LNCaP clone FGC (cell line): ENCODE results near the gene RPLP2.

Experiments used
- DNase-seq: peaks from one replicate; pipeline ENCODE4 v3.0.0-alpha.2; 2011; ENCODE audit warnings: low read depth
- H3K4me3 ChIP-seq: 2 replicates; pipeline ENCODE4 v1.5.1; 2011; ENCODE audit warnings: mild to moderate bottlenecking, low read depth, low read length, control low read depth
- TF ChIP-seq, protein P1 (sequence below): IDR thresholded peaks from 2 replicates; pipeline ENCODE4 v1.5.1; 2012; ENCODE audit warnings: mild to moderate bottlenecking; ENCODE audit not compliant: control insufficient read depth, insufficient read depth; ENCODE audit errors: extremely low read depth

Gene RPLP2

DNA sequence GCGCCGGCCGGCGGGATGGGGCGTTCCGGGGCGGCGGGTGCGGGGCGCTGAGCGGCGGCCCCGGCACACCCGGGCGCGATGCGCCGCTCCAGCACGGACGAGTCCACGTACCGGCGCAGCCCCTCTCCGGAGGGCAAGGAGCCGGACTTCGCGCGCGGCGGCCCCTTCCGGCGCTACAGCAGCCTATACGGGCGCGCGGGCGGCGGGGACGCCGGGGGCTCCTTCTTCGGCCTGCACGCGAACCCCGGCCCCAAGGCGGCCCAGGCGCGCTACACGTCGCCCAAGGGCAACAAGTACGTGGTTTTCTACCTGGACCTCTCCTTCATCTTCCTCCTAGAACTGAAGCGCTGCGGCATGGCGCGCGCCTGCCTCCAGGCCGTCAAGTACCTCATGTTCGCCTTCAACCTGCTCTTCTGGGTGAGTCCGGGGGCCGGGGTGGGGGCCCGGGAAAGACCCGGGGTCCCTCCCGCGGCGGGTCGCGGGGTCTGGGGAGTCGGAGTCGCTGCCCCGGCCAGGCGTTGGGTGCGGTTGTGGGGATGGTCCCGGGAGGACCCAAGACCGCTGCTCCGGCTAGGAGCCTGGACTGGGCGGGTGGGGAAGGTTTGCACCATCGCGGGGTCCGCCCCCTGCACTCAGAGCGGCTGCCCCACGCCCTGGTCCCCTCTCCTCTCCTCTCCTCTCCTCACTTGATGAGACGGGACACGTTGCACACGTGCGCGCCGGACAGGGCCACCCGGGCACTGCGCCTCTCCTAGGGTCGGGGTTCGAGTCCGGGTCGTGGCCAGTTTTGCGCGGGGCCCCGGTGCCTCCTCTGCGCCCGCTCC is 40.4 kb downstream of the RPLP2 start:
- no peak for DNase-seq
- H3K4me3 ChIP-seq = peak overlapping the region; percentile 55
- TF ChIP-seq, protein P1, sequence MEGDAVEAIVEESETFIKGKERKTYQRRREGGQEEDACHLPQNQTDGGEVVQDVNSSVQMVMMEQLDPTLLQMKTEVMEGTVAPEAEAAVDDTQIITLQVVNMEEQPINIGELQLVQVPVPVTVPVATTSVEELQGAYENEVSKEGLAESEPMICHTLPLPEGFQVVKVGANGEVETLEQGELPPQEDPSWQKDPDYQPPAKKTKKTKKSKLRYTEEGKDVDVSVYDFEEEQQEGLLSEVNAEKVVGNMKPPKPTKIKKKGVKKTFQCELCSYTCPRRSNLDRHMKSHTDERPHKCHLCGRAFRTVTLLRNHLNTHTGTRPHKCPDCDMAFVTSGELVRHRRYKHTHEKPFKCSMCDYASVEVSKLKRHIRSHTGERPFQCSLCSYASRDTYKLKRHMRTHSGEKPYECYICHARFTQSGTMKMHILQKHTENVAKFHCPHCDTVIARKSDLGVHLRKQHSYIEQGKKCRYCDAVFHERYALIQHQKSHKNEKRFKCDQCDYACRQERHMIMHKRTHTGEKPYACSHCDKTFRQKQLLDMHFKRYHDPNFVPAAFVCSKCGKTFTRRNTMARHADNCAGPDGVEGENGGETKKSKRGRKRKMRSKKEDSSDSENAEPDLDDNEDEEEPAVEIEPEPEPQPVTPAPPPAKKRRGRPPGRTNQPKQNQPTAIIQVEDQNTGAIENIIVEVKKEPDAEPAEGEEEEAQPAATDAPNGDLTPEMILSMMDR = no peak

DNA sequence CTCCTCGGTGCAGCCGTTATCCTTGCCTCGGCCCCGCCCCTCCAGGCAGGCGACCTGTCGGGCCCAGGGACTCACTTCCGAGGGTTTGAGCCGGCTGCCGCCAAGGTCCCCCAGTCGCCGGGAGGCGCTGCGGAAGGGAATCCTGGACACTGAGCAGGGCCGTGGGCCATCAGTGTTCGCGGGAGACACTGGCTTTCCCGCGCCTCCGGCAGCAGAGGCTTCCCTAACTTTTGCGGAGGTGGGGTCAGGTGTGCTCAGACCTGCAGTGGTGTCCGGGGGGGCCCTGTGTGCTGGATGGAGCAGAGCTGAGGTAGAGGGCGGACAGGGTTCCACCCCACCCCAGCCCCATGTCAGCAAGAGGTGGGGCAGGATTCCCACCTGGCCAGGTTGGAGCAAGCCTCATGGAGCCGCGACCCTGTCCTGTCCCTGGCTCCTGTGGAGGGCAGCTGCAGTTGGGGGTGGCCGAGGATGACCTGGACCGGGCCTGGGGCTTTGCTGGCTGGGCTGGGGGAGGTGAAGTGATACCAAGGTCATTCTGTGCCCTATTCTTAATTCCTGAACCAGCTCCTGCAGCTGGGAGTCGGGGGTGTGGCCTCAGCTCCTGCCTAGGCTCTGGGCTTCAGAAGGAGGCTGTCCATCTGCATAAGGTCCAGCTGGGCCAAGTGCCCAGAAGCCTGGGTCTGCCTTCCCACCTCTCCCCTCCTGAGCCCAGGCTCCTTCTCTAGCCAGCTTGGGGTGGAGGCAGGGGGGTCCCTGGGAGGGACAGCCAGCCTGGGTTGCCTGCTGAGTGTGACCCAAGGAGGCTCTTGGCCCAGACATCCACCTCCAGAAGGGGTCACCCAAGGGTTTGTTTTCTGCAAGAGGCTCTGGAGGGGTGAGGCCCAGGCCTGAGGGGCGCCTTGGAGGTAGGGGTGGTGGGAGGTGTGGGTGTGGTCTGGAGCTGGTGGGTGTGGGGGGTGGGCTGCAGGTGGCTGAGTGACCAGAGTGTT is 41.3 kb downstream of the RPLP2 start:
- H3K4me3 ChIP-seq = peak overlapping the region; percentile 55; the same call in 1 of the 2 replicates
- TF ChIP-seq, protein P1 = no peak
- DNase-seq = no peak

DNA sequence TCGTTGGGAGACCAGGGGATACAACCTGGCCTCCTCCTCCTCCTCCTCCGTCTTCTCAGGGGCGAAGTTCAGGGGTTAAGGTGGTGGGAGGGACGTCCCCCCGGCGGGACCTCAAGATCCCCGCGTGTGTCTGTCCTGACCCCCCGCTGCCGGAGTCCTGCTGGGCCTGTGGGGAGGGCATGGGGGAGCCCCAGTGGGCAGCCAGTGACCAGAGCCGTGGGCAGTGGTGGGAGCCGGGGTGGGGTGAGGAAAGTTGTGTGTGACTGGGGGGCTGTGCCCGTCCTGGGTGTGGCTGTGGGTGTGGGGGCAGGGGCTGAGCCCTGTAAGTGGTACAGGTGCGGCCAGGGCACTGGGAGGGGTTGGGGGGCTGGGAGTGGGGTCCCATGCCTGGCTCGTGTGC is 43.0 kb downstream of the RPLP2 start:
- no peak overlapping the region for H3K4me3 ChIP-seq
- TF ChIP-seq, protein P1 = no peak
- no peak for DNase-seq

DNA sequence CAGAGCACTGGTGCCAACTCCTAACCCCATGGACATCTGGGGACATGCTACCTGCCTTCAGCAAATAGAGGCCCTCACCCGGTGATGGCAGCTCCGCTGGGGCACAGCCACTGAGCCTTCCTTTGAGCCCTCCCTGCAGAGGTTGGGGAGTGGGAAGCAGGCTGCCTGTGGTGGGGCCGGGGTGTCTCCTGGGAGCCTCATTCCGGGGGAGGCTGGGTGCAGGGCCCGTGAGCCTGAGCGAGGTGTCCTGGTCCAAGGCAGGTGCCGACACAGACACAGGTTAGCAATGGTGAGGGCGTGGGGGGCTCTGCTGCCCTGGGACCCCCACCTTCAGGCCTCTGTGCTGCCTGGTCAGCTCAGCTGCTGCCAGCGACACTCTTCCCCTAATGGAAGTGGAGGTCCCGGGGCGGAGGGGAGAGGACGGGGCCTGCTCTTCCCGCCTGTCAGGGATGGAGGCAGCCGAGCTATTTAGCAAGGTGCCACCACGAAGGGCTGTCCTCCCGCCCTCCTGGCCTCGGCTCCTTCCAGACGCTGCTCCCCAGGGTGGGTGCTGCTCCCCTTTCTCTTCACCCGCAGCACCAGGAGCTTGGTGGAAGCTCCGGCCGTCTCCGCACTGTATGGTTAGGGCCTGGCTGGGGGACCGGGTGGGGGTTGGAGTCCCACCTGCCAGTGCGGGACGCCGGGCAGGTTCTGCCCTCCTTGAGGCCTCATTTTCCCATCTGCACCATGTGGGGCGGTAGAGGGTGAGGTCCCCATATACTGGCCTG is 44.1 kb downstream of the RPLP2 start:
- TF ChIP-seq, protein P1 = no peak
- H3K4me3 ChIP-seq = no peak overlapping the region
- no peak for DNase-seq

DNA sequence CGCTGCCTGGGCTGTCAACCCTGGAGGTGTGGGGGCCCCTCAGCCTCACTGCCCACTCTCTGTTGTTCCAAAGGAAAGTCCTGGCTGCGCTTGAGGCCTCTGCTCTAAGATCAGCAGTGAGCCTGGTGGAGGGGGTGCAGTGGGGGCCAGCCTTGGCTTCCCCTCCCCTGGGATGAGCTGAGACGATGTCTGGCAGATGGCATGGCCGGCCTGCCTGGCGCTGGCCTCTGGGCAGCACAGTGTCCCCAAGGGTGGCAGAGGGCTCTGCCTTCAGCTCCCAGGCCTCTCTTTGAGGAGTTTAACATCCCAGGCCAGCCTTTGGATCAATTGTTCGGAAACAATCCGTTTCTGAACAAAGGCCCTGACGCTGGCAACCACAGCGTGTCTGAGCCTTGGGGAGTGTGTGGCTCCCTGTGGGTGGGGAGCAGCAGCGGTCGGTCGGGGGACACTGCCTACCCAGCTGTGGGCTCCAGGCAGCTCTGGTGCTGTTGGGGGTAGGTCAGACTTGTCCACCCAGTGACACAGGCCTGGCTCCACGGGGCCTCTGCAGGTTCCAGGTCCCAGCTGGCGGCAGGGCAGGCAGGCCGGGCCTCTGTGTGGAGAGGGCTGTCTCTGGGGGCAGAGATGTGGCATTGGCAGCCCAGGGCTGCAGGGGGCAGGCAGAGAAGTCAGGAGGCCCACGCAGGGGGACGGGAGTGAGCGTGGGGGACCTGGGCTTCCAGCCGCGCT is 45.0 kb downstream of the RPLP2 start:
- TF ChIP-seq, protein P1 = no peak
- DNase-seq = no peak
- H3K4me3 ChIP-seq = no peak overlapping the region

DNA sequence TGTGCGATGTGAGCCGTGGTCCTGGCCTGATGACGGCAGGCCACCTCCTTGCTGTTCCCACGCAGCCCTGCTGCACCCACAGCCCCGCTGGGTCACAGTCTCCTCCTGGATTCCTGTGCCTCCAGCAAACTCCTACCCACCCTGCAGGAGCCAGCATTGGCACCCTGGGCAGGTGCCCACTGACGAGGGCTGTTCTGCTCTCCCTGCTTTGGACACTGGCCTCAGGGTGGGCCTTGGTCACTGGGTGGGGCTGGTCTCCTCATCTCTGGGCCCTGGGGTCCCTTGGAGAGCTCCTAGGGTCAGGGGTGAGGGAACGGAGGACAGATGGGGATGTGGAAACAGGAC is 45.5 kb downstream of the RPLP2 start:
- H3K4me3 ChIP-seq = no peak overlapping the region
- DNase-seq = no peak
- TF ChIP-seq, protein P1 = no peak
